Mesendoderm (in vitro differentiated cells): ENCODE results near the gene PTPRA.

Experiments used
- DNase-seq: peaks from one replicate; pipeline ENCODE4 v3.0.0; 2013
- H2AK5ac ChIP-seq: 2 replicates; pipeline ENCODE4 v1.6.1; 2013; ENCODE audit warnings: low read length, inconsistent platforms
- H2BK120ac ChIP-seq: 2 replicates; pipeline ENCODE4 v1.6.1; 2013; ENCODE audit warnings: low read depth, mild to moderate bottlenecking, low read length, moderate library complexity, mixed read lengths
- H2BK15ac ChIP-seq: replicated peaks from 2 replicates; pipeline ENCODE4 v1.6.1; 2013; ENCODE audit warnings: low read depth, mild to moderate bottlenecking, moderate library complexity
- H2BK5ac ChIP-seq: 2 replicates; pipeline ENCODE4 v1.6.1; 2013; ENCODE audit warnings: low read length, inconsistent platforms
- H3K18ac ChIP-seq: 2 replicates; pipeline ENCODE4 v1.6.1; 2013; ENCODE audit warnings: mild to moderate bottlenecking, low read length, mixed read lengths
- H3K23ac ChIP-seq: one replicate; pipeline ENCODE4 v1.6.1; 2013; ENCODE audit warnings: low read length
- H3K27ac ChIP-seq: 2 replicates; pipeline ENCODE4 v1.5.1; 2013; ENCODE audit warnings: low read depth, mild to moderate bottlenecking, inconsistent platforms, low read length, moderate library complexity
- H3K27me3 ChIP-seq: 2 replicates; pipeline ENCODE4 v1.6.1; 2013; ENCODE audit warnings: low read length, control low read depth, mild to moderate bottlenecking, inconsistent platforms; ENCODE audit not compliant: insufficient read depth, poor library complexity
- H3K36me3 ChIP-seq: 2 replicates; pipeline ENCODE4 v1.6.1; 2013; ENCODE audit warnings: low read length, inconsistent platforms; ENCODE audit not compliant: control insufficient read depth, insufficient read depth
- H3K4ac ChIP-seq: one replicate; pipeline ENCODE4 v1.6.1; 2013; ENCODE audit warnings: low read depth, mild to moderate bottlenecking, low read length, moderate library complexity
- H3K4me1 ChIP-seq: 2 replicates; pipeline ENCODE4 v1.6.1; 2013; ENCODE audit warnings: low read depth, low read length, inconsistent platforms; ENCODE audit not compliant: control insufficient read depth
- H3K4me2 ChIP-seq: 2 replicates; pipeline ENCODE4 v1.6.1; 2013; ENCODE audit warnings: low read length
- H3K4me3 ChIP-seq: 2 replicates; pipeline ENCODE4 v1.5.1; 2013; ENCODE audit warnings: mild to moderate bottlenecking, low read length
- H3K56ac ChIP-seq: one replicate; pipeline ENCODE4 v1.6.1; 2013; ENCODE audit warnings: low read length
- H3K79me1 ChIP-seq: 2 replicates; pipeline ENCODE4 v1.6.1; 2013; ENCODE audit warnings: low read length, inconsistent platforms
- H3K79me2 ChIP-seq: 2 replicates; pipeline ENCODE4 v1.6.1; 2013; ENCODE audit warnings: mild to moderate bottlenecking, low read length; ENCODE audit not compliant: control insufficient read depth, insufficient read depth
- H3K9ac ChIP-seq: 2 replicates; pipeline ENCODE4 v1.6.1; 2013; ENCODE audit warnings: low read length, inconsistent platforms
- H4K5ac ChIP-seq: one replicate; pipeline ENCODE4 v1.6.1; 2013; ENCODE audit warnings: low read length
- H4K8ac ChIP-seq: one replicate; pipeline ENCODE4 v1.6.1; 2013; ENCODE audit warnings: low read depth, mild to moderate bottlenecking, control low read depth, low read length, moderate library complexity
- WGBS: extraction: QIAGEN DNeasy Blood & Tissue Kit; methylation state at CpG from one replicate; pipeline ENCODE4 v1.1.7; 2013; ENCODE audit warnings: low lambda C conversion rate, missing lambda C conversion rate; ENCODE audit not compliant: insufficient coverage; ENCODE audit errors: extremely low coverage; 5-methylcytosine and 5-hydroxymethylcytosine counted together

PTPRA gene

DNA sequence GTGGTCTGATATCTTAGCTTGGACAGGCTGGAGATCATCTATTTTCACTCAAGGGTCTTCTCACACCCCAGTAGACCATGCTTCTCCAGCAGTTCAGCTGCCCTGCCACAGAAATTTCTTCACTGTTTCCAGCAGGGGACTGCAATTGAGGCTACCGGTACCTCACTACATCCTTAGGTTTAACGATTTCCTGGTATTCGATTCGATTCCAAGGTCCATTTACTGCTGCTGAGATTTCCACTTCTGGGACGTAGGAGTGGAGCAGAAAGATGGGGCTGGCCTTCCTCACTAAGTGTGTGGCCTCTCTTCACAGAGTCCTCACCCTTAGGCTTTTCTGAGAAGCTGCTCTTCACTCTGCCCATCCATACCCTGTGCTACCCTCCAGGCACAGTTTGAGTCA lies 26.6 kb upstream of the PTPRA start:
- Histone ChIP-seq H3K4me2 (no peak overlapping the region), H4K8ac (no peak overlapping the region), H4K5ac (no peak overlapping the region), H2BK5ac (no peak overlapping the region), H2AK5ac (no peak overlapping the region), H3K9ac (no peak overlapping the region), H3K56ac (no peak overlapping the region), H3K79me2 (no peaks in the 10 kb centered on the region), H3K79me1 (no peaks in the 10 kb centered on the region), H3K4ac (no peak overlapping the region), H3K4me1 (no peaks in the 10 kb centered on the region), H3K27ac (no peak overlapping the region), H2BK15ac (no peak overlapping the region), H3K4me3 (no peak overlapping the region), H2BK120ac (no peak overlapping the region), H3K23ac (no peak overlapping the region), H3K27me3 (no peaks in the 10 kb centered on the region), H3K18ac (no peak overlapping the region), H3K36me3 (no peaks in the 10 kb centered on the region)
- no peak for DNase-seq
- WGBS, result no CpG with 5 or more reads among the region's 5 CpGs

DNA sequence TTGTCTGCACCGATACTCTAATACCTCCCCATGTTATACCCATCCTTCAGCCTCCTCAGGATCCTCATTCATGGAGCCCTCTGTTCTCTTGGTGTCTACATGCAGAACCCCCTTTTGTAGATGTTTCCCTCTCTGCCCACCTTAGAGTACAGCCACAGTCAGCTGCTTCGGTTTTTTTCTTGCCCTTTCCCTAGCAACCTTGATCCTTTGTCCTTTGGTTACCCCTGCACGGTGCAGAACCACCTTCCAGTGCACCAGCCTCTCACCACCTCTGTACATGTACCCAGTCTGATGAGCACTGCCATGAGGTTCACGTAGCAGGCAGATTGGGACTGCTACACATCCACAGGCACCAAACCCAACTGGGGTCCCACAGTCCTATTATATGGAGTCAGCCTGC lies 25.5 kb upstream of the PTPRA start:
- Histone ChIP-seq H3K4me2 (no peak overlapping the region), H4K5ac (no peak overlapping the region), H3K27me3 (no peaks in the 10 kb centered on the region), H2BK120ac (no peak overlapping the region), H3K9ac (no peak overlapping the region), H3K4me3 (no peak overlapping the region), H2AK5ac (no peak overlapping the region), H3K36me3 (no peaks in the 10 kb centered on the region), H3K79me2 (no peaks in the 10 kb centered on the region), H3K27ac (no peak overlapping the region), H3K79me1 (no peaks in the 10 kb centered on the region), H2BK5ac (no peak overlapping the region), H3K4ac (no peak overlapping the region), H2BK15ac (no peak overlapping the region), H3K18ac (no peak overlapping the region), H3K4me1 (no peaks in the 10 kb centered on the region), H4K8ac (no peak overlapping the region), H3K23ac (no peak overlapping the region), H3K56ac (no peak overlapping the region)
- no peak for DNase-seq
- WGBS, result no CpG with 5 or more reads among the region's 4 CpGs

DNA sequence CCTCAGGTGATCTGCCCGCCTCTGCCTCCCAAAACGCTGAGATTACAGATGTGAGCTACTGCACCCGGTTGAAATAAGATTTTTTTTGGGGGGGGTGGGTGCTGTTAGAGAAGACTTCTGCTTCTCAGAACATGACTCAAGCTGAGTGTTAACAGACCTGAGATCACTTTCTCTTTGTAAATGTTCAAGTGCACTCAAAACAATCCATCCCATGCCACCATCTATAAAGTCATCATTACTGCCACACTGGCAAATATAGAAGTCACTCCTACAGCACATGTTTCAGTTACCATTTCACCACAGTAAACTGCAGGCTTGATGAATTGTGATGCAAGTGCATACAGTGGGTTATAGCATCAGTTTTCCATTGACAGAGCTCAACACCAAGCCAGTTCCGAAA lies 23.8 kb upstream of the PTPRA start:
- Histone ChIP-seq H3K4me2 (no peak overlapping the region), H3K4ac (no peak overlapping the region), H4K8ac (no peak overlapping the region), H3K36me3 (no peaks in the 10 kb centered on the region), H3K79me1 (no peaks in the 10 kb centered on the region), H3K4me3 (no peak overlapping the region), H3K9ac (no peak overlapping the region), H3K27ac (no peak overlapping the region), H3K27me3 (no peaks in the 10 kb centered on the region), H3K56ac (no peak overlapping the region), H3K79me2 (no peaks in the 10 kb centered on the region), H3K23ac (no peak overlapping the region), H2BK120ac (no peak overlapping the region), H2BK5ac (no peak overlapping the region), H4K5ac (no peak overlapping the region), H2BK15ac (no peak overlapping the region), H3K4me1 (no peaks in the 10 kb centered on the region), H3K18ac (no peak overlapping the region), H2AK5ac (no peak overlapping the region)
- no CpG with 5 or more reads among the region's 4 CpGs for WGBS
- no peak for DNase-seq

DNA sequence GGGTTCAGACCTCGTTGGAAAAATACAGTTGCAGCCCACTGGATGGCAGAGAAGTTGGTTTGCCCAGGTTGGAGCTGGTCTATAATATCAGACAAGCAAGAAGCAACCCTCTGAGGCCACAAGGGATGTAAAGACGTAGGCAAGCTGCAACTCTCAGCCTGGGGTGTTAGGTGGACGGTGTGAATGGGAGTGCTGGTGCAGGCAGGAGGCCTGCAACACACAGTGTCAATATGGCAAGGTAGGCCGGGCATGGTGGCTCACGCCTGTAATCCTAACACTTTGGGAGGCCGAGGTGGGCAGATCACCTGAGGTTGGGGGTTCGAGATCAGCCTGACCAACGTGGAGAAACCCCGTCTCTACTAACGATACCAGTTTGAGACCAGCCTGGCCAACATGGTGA lies 22.2 kb upstream of the PTPRA start:
- Histone ChIP-seq H3K18ac (no peak overlapping the region), H3K23ac (no peak overlapping the region), H3K4ac (no peak overlapping the region), H3K9ac (no peak overlapping the region), H3K79me1 (no peaks in the 10 kb centered on the region), H3K27me3 (no peaks in the 10 kb centered on the region), H4K5ac (no peak overlapping the region), H2AK5ac (no peak overlapping the region), H3K56ac (no peak overlapping the region), H4K8ac (no peak overlapping the region), H3K4me2 (no peak overlapping the region), H3K36me3 (no peaks in the 10 kb centered on the region), H3K79me2 (no peaks in the 10 kb centered on the region), H3K4me1 (no peaks in the 10 kb centered on the region), H2BK120ac (no peak overlapping the region), H3K27ac (no peak overlapping the region), H2BK15ac (no peak overlapping the region), H2BK5ac (no peak overlapping the region), H3K4me3 (no peak overlapping the region)
- DNase-seq, result no peak
- WGBS, result no CpG with 5 or more reads among the region's 10 CpGs

DNA sequence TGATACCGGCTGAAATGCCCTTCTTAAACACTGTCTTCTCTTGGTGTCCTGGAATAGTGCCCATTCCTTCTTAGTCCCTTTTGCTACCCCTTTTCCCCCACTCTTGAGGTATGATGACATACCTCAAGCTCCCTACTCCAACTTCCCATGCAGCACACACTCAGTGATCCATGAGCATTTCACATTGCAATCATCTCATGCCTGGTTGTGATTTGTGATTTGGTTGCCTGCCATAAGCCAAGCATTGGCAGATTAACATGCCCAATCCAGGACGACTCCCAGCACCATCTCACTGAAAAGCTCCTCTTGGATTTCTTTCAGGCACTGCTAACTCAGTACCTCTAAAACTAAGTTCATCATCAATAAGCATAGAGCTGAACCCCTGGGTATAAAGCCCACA lies 14.7 kb upstream of the PTPRA start:
- Histone ChIP-seq H3K4me1 (no peaks in the 10 kb centered on the region), H2BK5ac (no peak overlapping the region), H3K4me2 (no peak overlapping the region), H3K4ac (no peak overlapping the region), H3K79me2 (no peaks in the 10 kb centered on the region), H3K79me1 (no peaks in the 10 kb centered on the region), H3K36me3 (no peaks in the 10 kb centered on the region), H3K18ac (no peak overlapping the region), H3K4me3 (no peak overlapping the region), H2BK120ac (no peak overlapping the region), H3K27me3 (no peaks in the 10 kb centered on the region), H3K23ac (no peak overlapping the region), H2AK5ac (no peak overlapping the region), H2BK15ac (no peak overlapping the region), H3K56ac (no peak overlapping the region), H3K27ac (no peak overlapping the region), H4K5ac (no peak overlapping the region), H3K9ac (no peak overlapping the region), H4K8ac (no peak overlapping the region)
- WGBS, result no CpG with 5 or more reads among the region's 2 CpGs
- no peak for DNase-seq

DNA sequence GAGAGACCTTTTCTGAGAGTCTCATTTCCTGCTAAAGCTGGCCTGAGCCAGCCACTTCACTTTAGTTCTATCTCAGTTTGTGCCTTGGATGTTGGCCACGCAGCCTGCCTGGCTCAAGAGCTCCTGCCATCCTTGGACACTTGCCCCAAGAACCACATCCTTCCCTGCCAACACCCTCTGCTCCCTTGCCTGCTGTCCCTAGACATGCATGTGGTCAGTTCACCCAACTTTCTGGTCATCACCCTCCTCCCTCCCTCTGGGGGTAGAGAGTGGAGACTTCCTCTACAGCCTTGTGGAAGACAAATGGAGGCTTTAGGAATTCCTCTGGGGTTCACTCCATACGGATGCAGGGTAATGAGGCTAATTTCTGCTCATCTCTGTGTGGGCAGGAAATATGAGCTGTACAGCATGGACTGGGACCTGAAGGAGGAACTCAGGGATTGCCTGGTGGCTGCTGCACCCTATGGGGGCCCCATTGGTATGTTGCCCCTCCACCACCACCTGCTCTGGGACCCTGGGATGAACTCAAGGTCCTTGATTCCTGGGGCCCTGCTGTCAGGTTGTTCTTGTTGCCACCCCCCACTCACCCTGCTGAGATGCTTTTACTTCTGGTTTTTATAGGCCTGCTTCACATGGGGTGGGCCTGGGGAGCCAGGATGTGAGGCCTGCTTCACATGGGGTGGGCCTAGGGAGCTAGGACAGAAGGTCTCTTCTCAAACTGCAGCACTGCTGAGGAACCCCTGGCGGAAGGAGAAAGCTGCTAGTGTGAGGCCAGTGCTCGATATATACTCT lies 13.8 kb upstream of the PTPRA start:
- Histone ChIP-seq H2BK120ac (no peak overlapping the region), H3K9ac (no peak overlapping the region), H4K8ac (no peak overlapping the region), H3K79me2 (no peaks in the 10 kb centered on the region), H3K27me3 (no peaks in the 10 kb centered on the region), H3K27ac (no peak overlapping the region), H2BK5ac (no peak overlapping the region), H3K23ac (no peak overlapping the region), H2BK15ac (no peak overlapping the region), H3K18ac (no peak overlapping the region), H4K5ac (no peak overlapping the region), H3K56ac (no peak overlapping the region), H3K36me3 (no peaks in the 10 kb centered on the region), H3K4me3 (no peak overlapping the region), H3K4me2 (no peak overlapping the region), H3K4me1 (no peaks in the 10 kb centered on the region), H3K79me1 (no peaks in the 10 kb centered on the region), H2AK5ac (no peak overlapping the region), H3K4ac (no peak overlapping the region)
- DNase-seq, result no peak
- no CpG with 5 or more reads among the region's 4 CpGs for WGBS
